DMS79 treated with DMSO at 0.1 percent for 48 hours (cell line): ENCODE results near the gene PARP2.
"Not testable (repeated sequence)": the region's sequence is repeated elsewhere in the genome, so short reads cannot be mapped to it uniquely, and the experiment has no call there.

Experiments
- DNase-seq: peaks from one replicate; lab custom pipeline; 2025; lab: John Stamatoyannopoulos, UW

The PARP2 gene

DNA sequence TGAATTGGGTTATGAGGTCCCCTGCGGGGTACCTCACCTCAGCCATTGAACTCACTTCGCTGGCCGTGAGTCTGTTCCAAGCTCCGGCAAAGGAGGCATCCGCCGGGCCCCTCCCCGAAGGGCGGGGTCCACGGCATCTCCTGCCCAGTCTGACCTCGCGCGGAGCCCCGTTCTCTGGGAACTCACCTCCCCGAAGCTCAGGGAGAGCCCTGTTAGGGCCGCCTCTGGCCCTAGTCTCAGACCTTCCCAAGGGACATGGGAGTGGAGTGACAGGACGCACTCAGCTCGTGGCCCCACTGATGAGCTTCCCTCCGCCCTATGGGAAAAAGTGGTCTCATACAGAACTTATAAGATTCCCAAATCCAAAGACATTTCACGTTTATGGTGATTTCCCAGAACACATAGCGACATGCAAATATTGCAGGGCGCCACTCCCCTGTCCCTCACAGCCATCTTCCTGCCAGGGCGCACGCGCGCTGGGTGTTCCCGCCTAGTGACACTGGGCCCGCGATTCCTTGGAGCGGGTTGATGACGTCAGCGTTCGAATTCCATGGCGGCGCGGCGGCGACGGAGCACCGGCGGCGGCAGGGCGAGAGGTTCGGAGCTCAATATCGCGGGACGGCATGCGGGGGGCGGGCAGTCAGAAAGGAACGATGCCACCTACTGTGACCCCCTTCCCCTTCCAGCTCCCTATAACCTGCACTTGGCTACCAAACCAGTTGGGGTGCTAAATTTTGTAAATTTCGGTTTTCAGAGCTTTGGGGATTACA, at the start of gene PARP2:
PARP2 (plus strand) TSS at position 544 of the 770 bp plus-strand sequence; CDS start at position 551, 7 bp downstream.
- DNase-seq = peak; percentile 100

GRCh38 chr14:20294636-20295035, 48.8 kb upstream of the PARP2 start:
- DNase-seq = no peak

- DNase-seq = no peak
These were observed 48.4 kb upstream of the PARP2 start for GRCh38 chr14:20295067-20295466.

GRCh38 chr14:20302042-20302755, 41.2 kb upstream of the PARP2 start:
- no peak for DNase-seq

DNA sequence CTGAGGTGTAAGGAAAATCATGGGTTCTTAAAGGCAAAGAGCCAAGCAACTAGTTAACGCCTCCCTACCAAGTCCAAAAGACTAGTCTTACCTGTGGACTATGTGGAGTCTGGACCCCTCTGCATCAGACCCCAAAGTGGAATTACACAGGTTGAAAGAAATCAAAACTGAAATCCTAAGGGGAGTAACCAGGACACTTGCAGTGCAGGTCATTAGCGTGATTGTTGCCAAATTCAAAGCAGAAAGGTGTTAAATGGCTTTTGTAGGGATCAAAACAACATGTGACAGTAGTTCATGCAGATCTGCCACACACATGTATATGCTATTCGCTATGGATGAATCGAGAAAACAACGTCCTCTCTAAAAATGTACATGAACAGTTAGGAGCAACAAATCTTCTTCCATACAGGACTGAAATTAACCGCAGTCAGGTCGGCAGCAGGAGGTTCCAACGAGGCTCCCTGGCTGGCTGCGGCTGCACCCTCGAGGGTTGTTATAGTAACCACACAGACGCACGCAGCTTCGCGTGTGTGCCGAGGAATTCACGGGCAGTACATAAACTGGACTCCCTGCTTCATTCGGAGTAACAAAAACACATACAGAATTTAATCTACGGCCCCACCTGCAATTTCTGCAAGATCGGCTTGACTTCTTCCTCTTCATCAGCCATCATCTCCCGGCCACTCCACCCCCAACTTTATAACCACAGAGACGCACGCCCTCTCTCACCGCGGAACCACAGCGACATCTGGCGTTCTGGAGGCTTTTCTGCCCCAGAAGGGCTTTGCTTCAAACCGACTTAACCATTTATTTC, 38.0 kb upstream of the PARP2 start, which contains the start of gene TTC5:
TTC5 (minus strand) TSS at position 687 of the 814 bp plus-strand sequence; CDS start at position 673, 14 bp downstream.
- peak; percentile 93 for DNase-seq

- no peak for DNase-seq
These were observed 37.4 kb upstream of the PARP2 start for GRCh38 chr14:20306079-20306423.

- DNase-seq = no peak
These were observed 29.4 kb upstream of the PARP2 start for GRCh38 chr14:20314026-20314425.

DNA sequence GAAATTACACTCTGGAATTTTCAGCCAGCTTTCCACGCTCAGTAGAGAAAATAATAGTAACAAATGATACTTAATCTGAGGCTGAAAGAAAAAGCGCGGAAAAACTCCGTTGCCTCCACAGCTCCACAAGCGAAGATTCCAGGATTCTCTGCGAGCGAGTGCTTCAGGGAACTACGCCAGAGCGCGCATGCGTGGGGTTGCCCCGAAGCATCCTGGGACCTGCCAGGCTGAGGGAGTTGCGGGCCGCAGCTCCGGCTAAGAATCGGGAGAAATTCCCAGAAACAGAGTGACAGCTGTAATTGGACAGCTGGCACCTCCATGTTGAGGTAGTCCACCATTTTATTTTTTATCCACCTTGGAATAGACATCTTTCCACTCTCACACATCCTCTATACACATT, 25.7 kb upstream of the PARP2 start:
- DNase-seq = no peak

DNA sequence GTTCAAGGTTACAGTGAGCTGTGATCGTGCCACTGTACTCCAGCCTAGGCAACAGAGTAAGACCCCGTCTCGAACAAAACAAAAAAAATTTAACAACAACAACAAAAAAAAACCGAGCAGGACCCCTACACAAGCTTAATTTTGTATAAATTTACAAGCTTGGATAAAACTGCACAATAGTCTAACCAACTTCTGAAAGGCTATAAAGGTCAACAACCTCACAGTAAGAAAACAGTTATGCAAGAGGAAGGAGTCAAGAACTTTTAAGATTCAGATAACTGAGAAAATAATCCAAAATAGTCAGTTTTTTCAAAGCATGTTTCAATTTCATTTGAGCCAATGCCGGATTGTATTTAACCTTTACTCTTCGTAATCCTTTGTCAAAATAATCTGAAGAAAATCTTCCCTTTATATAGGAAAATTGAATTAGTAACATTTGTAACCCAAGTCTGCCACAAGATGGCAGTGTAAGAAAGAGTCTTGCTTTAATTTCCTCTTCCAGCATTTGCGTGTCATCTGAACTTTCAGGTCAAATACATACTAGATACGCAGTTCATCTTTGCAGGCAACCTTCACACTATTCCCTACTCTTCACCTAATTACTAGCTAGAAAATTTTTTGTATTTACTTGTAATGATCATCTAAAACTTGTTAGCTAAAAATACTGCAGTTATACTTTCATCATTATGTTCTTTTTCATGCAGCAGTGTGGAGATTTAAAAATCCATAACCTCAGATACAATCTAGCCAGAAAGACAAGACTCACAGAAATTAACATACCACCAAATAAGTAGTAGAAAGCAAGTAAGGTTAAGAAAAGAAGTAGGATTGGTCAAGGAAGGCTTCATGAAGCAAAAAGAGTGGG, 16.2 kb upstream of the PARP2 start:
- peak; percentile 88 for DNase-seq

- no peak for DNase-seq
These were observed 14.7 kb upstream of the PARP2 start for GRCh38 chr14:20328705-20329104.

DNA sequence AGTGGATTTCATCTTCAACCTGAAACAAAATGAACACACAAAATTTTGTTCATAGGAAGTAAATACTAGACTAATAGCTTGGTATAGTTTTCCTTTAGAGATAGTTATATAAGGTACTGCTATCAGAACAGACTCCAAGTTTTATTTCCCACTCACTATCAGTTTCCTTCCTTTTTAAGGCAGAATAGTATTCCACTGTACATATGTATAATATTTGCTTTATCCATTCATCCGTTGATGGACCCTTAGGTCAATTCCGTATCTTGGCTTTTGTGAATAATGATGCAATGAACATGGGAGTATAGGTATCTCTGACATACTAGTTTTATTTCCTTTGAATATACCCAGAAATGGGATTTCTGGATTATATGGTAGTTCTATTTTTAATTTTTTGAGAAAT, 14.1 kb upstream of the PARP2 start:
- DNase-seq = no peak

DNA sequence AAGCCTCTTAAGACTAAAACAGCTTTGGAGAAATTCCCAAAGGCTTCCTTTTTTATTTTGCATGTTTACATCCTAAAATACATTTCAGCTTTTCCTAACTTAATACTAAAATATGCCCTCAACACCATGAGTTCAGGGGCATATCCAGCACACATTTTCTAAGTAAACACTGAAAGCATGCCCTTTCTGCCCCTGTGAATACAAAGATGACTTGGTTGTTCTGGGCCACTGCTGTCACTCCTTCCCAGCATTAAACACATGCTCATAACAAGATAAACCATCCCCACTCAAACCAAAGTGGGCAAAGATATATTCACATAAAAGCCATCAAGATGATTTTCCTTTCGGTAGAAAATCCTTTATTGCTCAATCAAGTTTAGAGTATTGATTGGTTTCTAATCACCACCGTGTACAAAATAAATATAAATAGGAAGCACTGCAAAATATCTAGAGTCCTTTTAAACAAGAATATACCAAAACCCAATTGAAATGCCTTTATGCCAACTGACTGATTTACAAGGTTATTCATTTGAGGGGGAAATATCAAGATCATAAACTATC, 12.3 kb upstream of the PARP2 start:
- no peak for DNase-seq

DNA sequence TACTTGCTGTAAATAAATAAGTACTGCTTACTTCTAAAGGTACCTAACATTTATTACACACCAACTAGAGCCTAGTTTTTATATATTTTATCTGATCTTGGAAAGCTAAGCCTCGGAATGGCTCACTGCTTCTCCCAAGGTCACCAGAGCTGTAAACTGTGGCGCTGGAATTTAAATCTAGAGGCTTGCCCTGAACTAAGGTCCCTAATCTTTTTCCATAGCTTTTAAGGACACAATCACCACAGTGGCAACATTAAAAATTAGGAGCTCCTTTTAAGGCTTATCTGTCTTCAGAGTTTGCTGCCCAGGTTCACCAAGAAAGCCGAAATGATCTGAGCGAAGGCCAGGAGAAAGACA, 11.0 kb upstream of the PARP2 start:
- DNase-seq = peak; percentile 65

GRCh38 chr14:20332788-20333493, 10.5 kb upstream of the PARP2 start, which contains the start of gene CCNB1IP1:
CCNB1IP1 (minus strand) TSS chr14:20333279; CDS start chr14:20316523, 16,756 bp downstream.
- peak; percentile 99 for DNase-seq

DNA sequence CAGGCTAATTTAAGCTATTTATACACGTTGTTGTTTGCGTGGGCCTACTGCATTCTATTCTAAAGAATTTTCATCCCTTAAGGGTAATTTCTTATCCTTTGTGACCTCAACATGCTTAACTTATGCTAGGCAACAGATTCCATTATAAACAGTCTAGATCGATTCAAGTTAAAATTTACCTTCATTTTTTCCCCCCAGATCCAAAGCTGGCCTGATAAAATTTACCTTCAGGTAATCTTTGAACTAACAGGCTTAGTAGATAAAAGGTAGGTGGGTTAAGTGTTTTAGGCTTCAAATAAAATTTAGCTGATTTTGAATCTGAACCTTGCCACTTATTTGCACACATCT, 10.0 kb upstream of the PARP2 start:
- no peak for DNase-seq

- no peak for DNase-seq
These were observed 9.4 kb upstream of the PARP2 start for GRCh38 chr14:20334017-20334416.

- not testable (repeated sequence) for DNase-seq
These were observed 2.4 kb upstream of the PARP2 start for GRCh38 chr14:20341032-20341431.

DNA sequence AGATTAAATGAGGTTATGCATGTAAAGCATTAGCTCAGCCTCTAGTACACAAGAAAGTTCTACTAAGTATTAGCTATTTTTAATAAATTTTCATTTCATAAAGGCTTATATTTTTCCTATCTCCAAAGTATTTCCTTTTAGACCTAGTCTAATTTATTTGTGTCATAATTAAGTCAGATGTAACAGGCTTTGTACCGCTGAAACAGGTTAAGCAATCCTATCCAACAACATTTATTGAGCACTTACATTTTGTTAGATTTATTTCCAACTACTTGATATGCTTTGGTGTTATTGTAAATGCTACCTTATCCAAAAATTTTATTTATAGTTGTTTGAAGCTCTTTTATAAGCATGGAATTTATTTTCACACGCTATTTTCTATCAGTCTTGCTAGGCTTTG, 1.8 kb upstream of the PARP2 start:
- peak; percentile 42 for DNase-seq

DNA sequence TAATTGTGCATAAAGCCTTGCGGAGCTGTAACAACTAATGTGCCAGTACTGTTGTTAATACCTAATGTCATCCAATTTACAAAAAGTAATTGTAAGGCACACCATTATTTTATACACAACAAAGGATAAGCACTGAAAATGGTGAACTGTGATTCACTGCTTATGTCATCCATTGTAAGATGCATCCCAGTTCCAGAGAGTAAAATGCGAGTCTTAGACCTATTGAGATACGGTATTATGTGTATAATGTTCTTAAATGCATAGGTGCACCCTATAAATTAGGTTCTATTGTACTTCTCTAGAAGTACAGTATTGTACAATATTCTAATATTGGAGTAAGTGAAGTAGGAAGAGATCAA, 406 bp downstream of the PARP2 start:
- DNase-seq = peak; percentile 84

DNA sequence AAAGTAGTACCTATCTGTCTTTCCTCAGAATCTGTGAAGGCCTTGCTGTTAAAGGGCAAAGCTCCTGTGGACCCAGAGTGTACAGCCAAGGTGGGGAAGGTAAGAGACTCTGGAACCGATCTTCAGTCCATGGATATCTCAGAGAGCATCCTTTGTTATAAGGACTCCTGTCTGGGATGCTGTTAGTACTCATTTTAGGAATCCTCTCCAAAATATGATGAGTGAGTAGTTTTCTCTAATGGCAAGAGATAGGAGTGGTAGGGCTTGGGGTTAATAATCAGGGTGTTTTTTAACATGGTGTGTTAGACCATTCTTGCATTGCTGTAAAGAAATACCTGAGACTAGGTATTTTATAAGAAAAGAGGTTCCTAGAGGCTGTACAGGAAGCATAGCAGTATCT, 1.9 kb downstream of the PARP2 start:
- no peak for DNase-seq

DNA sequence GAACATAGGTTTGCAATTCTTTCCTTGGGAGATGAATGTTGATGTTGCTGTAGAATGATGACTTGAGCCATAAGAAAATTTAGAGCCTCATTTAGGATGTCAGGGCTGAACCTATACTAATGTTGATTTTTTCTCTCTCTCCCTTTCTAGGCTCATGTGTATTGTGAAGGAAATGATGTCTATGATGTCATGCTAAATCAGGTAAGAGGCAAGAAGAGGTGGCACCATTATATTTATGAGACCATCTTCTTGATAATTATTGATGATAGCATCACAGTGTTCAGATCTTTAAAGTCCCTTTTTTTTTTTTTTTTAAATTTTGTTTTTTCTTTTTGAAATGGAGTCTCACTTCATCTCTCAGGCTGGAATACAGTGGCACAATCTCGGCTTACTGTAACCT, 3.3 kb downstream of the PARP2 start:
- no peak for DNase-seq
